Mucosa of descending colon (tissue), 3 donors: ENCODE data around the gene TBC1D26. TPM values are rescaled to one million over a fixed set of nuclear protein-coding genes. Genes with fewer than 3 reads are reported as not detected.
"Not testable (repeated sequence)": the region's sequence is repeated elsewhere in the genome, so short reads cannot be mapped to it uniquely, and the experiment has no call there.

ENCODE experiments used
- ATAC-seq: fragments of 200-7000 bp; cut with Tn5 transposase; one replicate; pipeline ENCODE4 v1.9.1; 2020; ENCODE audit warnings: mild to moderate bottlenecking, moderate library complexity
- DNase-seq, 3 donors: peaks; one replicate each; pipeline ENCODE4 v3.0.0-alpha.2; 2020
- H3K36me3 ChIP-seq: fragments of 200-600 bp; one replicate; pipeline ENCODE4 v1.8.0; 2021; ENCODE audit warnings: low read depth, mild to moderate bottlenecking
- H3K4me1 ChIP-seq: fragments of 200-600 bp; one replicate; pipeline ENCODE4 v1.8.0; 2021; ENCODE audit warnings: low read depth, mild to moderate bottlenecking
- H3K4me3 ChIP-seq: fragments of 200-600 bp; one replicate; pipeline ENCODE4 v1.8.0; 2021; ENCODE audit warnings: mild to moderate bottlenecking
- H3K9me3 ChIP-seq: fragments of 200-600 bp; one replicate; pipeline ENCODE4 v1.8.0; 2021; ENCODE audit warnings: mild to moderate bottlenecking
- intact Hi-C, 2 donors: fragments of 100-400 bp; cut with DNase I in 1 of 2; cut with micrococcal nuclease in 1 of 2; formaldehyde crosslinking; loops; one replicate each; pipeline versions ENCODE4 v1.11.0 to v1.11.1; 2022; cut with DNase I, micrococcal nuclease
- total RNA-seq, 3 donors: library from RNA; stranded (reverse); fragmentation: NEBNext Ultra II Directional in 2 of 3; extraction: Animal tissue kit (Norgen Biotek cat#: 25700) in 2 of 3; gene quantifications; one replicate each; pipeline versions ENCODE4 v1.2.1 to v1.2.4, GENCODE V29; 2021 to 2023
- TF ChIP-seq, protein P1 (sequence below): fragments of 200-600 bp; IDR thresholded peaks from one replicate; pipeline ENCODE4 v1.8.0; 2022; ENCODE audit warnings: antibody characterized with exemption, mild to moderate bottlenecking
- donor health status: DM: no; HTN: no; CAD: no; lungs with moderate emphysema.
- donor health status: DM: no; HTN: no; CAD: no.
- donor health status: DM: no; HTN: yes; CAD: no.

Gene TBC1D26
- total RNA-seq, 3 donors from 2014 or later = 0.16 TPM; not detected in 2

DNA sequence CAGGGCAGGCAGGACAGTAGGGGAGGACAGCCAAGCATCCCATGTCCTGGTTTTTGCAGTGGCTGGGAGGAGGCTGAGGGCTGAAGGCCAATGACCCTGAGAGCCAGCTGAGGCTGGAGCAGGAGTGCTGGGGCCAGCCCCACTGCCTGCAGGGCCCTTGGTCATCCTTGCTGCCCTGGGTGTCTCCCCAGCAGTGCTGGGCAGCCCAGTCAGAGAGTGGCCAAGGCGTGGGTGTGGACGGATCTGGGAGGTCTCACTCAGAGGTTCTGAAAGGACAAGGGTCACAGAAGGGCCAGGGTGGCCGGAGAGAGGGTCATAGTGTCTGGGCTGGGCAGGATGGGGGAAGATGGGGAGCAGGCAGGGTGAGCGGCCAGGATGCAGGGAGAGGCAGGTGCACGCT, 4.5 kb downstream of the TBC1D26 start:
- H3K9me3 ChIP-seq, H3K4me1 ChIP-seq, H3K36me3 ChIP-seq, intact Hi-C loops, DNase-seq, H3K4me3 ChIP-seq: not testable (repeated sequence)
- peak; percentile 6 for ATAC-seq

DNA sequence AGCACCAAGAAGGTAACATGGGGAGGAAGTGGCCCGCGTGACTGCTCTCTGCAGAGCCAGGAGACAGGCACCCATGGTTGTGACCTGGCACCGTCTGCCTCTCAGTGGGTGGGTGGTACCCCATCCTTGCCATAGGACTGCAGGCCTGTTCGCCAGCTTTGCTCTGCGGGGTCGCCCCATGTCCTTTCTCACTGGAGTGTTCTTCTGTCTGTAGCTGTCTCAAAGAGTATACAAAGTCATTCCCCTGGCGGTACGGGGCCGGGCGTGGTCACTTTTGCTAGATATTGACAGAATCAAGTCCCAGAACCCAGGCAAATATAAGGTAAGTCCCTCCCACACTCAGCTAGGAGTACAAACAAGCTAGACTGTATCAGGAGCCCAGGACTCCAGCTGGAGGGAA, 6.0 kb downstream of the TBC1D26 start:
- no peaks in the 10 kb centered on the region for H3K9me3 ChIP-seq
- H3K4me1 ChIP-seq = no peaks in the 10 kb centered on the region
- no peak for DNase-seq
- ATAC-seq = no peak
- intact Hi-C loops = no loop called here
- TF ChIP-seq, protein P1, sequence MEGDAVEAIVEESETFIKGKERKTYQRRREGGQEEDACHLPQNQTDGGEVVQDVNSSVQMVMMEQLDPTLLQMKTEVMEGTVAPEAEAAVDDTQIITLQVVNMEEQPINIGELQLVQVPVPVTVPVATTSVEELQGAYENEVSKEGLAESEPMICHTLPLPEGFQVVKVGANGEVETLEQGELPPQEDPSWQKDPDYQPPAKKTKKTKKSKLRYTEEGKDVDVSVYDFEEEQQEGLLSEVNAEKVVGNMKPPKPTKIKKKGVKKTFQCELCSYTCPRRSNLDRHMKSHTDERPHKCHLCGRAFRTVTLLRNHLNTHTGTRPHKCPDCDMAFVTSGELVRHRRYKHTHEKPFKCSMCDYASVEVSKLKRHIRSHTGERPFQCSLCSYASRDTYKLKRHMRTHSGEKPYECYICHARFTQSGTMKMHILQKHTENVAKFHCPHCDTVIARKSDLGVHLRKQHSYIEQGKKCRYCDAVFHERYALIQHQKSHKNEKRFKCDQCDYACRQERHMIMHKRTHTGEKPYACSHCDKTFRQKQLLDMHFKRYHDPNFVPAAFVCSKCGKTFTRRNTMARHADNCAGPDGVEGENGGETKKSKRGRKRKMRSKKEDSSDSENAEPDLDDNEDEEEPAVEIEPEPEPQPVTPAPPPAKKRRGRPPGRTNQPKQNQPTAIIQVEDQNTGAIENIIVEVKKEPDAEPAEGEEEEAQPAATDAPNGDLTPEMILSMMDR = no peak
- no peak overlapping the region for H3K4me3 ChIP-seq
- no peaks in the 10 kb centered on the region for H3K36me3 ChIP-seq

DNA sequence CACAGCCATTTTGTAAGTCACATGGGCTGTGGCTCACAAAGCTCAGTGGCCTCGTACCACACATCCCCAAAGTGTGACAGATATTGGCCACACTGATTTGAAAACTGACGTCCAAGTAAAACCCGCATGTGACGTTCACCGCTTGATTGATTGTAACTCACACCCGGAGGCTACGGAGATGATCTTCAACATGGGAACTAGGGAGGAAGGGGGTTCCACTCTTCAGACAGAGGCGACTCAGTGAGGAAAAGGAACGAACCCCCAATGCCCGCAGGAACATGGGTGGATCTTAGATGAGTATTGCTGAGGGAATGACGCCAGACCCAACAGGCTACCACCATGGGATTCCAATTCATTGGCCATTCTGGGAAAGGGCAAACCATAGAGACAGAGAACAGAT, 7.2 kb downstream of the TBC1D26 start:
- intact Hi-C loops, H3K4me1 ChIP-seq, ATAC-seq, DNase-seq, H3K4me3 ChIP-seq, H3K9me3 ChIP-seq, H3K36me3 ChIP-seq: not testable (repeated sequence)

DNA sequence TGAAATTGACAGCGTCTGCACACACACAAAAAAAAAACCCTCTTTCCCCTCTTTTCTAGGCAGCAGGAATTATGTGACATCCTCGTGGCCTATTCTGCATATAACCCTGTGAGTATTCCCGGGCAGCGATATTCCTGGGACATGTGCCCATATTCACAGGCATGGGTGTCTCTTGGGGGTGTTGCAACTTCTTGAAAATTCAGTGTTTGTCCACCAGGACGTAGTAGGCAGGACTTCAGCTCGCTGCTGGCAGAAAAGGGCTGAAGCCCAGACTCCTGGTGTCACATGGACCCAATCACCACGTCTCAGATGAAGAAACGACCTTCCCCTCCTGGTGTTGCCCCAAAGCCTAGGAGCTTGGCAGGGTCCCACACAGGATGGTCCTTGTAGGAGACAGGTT, 8.0 kb downstream of the TBC1D26 start:
- ATAC-seq, DNase-seq, intact Hi-C loops, H3K9me3 ChIP-seq, H3K36me3 ChIP-seq, H3K4me1 ChIP-seq, H3K4me3 ChIP-seq: not testable (repeated sequence)

- DNase-seq = no peak
- TF ChIP-seq, protein P1 = no peak
- intact Hi-C loops = no loop called here
Observed at GRCh38 chr17:15740570-15741120, 8.6 kb downstream of the TBC1D26 start.

GRCh38 chr17:15741624-15742023, 9.5 kb downstream of the TBC1D26 start:
- H3K4me1 ChIP-seq = no peaks in the 10 kb centered on the region
- no peak for ATAC-seq
- no peak for DNase-seq
- H3K4me3 ChIP-seq = no peak overlapping the region
- H3K36me3 ChIP-seq = no peaks in the 10 kb centered on the region
- TF ChIP-seq, protein P1 = no peak
- intact Hi-C loops = no loop called here
- no peaks in the 10 kb centered on the region for H3K9me3 ChIP-seq

More at GRCh38 chr17:15740570-15741120, 8.6 kb downstream of the TBC1D26 start:
- no peak for ATAC-seq
- Histone ChIP-seq H3K9me3 (no peaks in the 10 kb centered on the region), H3K36me3 (no peaks in the 10 kb centered on the region), H3K4me1 (no peaks in the 10 kb centered on the region), H3K4me3 (no peak overlapping the region)

DNA sequence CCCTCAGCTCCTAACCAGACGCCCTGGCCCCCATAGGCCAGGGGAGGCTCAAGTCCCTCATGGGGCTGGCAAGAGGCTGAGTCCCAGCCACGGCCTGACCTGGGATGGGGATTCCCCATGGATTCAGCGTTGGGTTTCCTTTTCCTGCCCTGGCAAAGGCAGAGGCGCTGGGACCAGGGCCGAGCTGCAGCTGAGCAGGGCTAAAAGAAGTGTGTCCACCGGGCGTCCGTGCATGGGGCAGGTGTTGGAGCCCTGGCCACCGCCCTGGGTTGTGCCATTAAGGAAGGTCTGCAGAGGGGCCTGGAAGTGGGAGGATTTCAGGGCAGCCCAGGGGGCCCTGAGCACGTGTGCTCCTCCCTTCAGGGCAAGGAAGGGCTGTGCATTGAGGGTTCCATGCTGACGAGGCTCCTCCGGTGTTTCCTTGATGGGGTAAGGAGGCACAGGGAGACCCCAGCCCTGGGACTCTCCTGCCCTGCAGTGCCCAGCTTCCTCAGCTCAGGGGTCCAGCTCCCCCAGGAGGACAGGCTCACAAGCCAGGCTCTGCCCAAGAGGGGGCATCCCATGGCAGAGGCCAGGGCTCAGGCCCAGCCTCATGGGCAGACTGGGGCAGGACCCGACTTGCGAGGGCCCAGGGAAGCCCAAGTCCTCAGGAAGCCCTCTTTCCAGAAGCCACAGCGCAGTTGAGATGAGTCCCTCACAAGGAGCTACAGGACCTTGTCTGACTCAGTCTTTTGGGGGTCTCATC, 10.1 kb downstream of the TBC1D26 start:
- DNase-seq (no peak), ATAC-seq (no peak)
- Histone ChIP-seq H3K9me3 (no peaks in the 10 kb centered on the region), H3K4me3 (no peak overlapping the region), H3K36me3 (no peaks in the 10 kb centered on the region), H3K4me1 (no peaks in the 10 kb centered on the region)
- intact Hi-C loops = no loop called here
- TF ChIP-seq, protein P1 = no peak
